ENCODE data around the gene PROSER2.

PROSER2 gene

DNA sequence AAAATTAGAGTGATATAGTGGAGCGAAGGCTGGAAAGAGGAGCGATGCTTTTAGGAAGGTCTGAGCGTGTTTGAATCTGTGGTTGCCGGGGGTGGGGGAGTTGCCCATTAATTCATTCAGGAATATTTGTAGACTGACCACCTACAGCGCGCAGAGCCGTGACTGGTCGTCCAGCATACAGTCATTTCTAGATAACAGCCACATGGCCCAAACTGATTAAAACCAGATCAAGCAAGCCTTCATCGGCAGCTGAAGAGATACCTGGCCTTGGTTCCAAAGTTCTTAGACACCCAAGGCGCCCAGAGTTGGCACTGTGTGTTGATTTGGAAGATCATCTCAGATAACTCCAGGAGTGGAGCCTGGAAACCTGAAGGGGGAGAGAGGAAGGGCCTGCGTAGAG, 1.7 kb downstream of the PROSER2 start:
- no peak for TF ChIP-seq CTCF (IDR thresholded peaks at IDR 0.05; ENCODE audit: low read depth, low read length)
- H3K4me3 ChIP-seq (replicated peaks in 1 of 2; ENCODE audit: low read depth in 2 of 2, low read length in 2 of 2), result peak overlapping the region in 1 of 2 donors; percentile 81
- DNase-seq (ENCODE audit: low read depth in 2 of 2), result peak; percentile 21 to 25

DNA sequence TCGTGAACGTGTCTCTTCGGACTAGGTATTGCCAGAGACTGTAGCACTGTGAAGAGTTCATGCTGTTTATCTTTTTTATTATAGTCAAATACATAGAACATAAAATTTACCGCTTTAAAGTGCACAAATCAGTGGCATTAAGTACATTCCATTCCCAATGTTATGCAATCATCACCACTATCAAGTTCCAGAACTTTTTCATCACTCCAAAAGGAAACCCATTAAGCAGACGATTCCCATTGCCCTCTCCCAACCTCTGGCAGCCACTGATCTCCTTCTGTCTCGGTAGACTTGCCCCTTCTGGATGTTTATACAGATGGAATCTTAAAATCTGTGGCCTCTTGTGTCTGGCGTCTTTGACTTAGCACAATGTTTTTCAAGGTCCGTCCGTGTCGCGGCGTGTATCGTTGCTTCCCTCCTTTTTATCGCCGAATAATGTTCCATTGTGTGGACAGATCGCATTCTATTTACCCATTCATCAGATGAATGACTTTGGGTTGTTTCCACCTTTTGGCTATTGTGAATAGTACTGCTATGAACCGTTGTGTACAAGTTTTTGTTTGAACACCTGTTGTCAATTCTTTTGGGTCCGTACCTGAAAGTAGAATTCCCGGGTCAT, 2.7 kb downstream of the PROSER2 start:
- no peak overlapping the region for H3K4me3 ChIP-seq (replicated peaks in 1 of 2; ENCODE audit: low read depth in 2 of 2, low read length in 2 of 2)
- no peak for TF ChIP-seq CTCF (IDR thresholded peaks at IDR 0.05; ENCODE audit: low read depth, low read length)
- peak in 1 of 2 donors; percentile 35 for DNase-seq (ENCODE audit: low read depth in 2 of 2)

DNA sequence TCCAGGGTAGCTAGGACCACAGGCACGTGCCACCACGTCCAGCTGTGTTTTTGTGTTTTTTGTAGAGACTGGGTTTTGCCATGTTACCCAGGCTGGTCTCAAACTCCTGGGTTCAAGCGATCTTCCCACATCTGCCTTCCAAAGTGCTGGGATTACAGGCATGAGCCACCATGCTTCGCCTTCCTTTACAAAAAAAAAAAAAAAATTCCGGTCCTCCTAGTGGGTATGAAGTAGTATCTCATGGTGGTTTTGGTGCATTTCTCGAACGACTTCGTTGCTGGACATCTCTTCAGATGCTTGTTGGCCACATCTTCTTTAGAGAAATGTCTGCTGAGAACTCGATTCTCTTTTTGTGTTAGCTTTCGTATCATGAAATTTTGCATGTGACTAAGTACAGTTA, 3.9 kb downstream of the PROSER2 start:
- no peak overlapping the region for H3K4me3 ChIP-seq (replicated peaks in 1 of 2; ENCODE audit: low read depth in 2 of 2, low read length in 2 of 2)
- no peak for DNase-seq (ENCODE audit: low read depth in 2 of 2)
- TF ChIP-seq CTCF (IDR thresholded peaks at IDR 0.05; ENCODE audit: low read depth, low read length), result no peak

DNA sequence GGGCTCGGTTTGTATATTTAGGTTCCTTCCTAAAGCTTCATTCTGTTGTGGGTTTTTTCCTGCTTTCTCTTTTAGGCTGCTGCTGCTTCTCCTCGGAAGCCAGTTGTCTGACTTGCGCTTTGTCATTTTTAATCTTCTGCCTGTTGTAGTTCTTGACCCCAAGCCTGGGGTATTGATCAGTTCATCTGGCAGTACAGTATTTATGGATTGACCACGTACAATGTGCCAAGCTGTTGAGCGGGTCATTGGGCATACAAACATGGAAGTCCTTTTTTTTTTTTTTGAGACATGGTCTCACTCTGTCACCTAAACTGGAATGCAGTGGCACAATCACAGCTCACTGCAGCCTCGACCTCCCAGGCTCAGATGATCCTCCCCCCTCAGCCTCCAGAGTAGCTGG, 4.3 kb downstream of the PROSER2 start:
- TF ChIP-seq CTCF (IDR thresholded peaks at IDR 0.05; ENCODE audit: low read depth, low read length), result no peak
- DNase-seq (ENCODE audit: low read depth in 2 of 2), result no peak
- no peak overlapping the region for H3K4me3 ChIP-seq (replicated peaks in 1 of 2; ENCODE audit: low read depth in 2 of 2, low read length in 2 of 2)

- no peak for TF ChIP-seq CTCF (IDR thresholded peaks at IDR 0.05; ENCODE audit: low read depth, low read length)
- DNase-seq (ENCODE audit: low read depth in 2 of 2), result no peak
Measured at GRCh38 chr10:11828682-11829284, 5.6 kb downstream of the PROSER2 start.

GRCh38 chr10:11830836-11831519, 7.8 kb downstream of the PROSER2 start:
- DNase-seq (ENCODE audit: low read depth in 2 of 2), result no peak
- TF ChIP-seq CTCF (IDR thresholded peaks at IDR 0.05; ENCODE audit: low read depth, low read length), result no peak
- no peak overlapping the region for H3K4me3 ChIP-seq (replicated peaks in 1 of 2; ENCODE audit: low read depth in 2 of 2, low read length in 2 of 2)

More at GRCh38 chr10:11828682-11829284, 5.6 kb downstream of the PROSER2 start:
- H3K4me3 ChIP-seq (replicated peaks in 1 of 2; ENCODE audit: low read depth in 2 of 2, low read length in 2 of 2), result no peak overlapping the region

All from cardiac fibroblast (primary cell).